NB4 (cell line): ENCODE measurements around the gene MRPL21.

Experiments used
- DNase-seq: peaks from one replicate; pipeline ENCODE4 v3.0.0; 2010; ENCODE audit warnings: low read depth
- H3K4me3 ChIP-seq: one replicate; pipeline ENCODE4 v1.5.1; 2011; ENCODE audit warnings: mild to moderate bottlenecking, low read depth, low read length, moderate library complexity
- MYC ChIP-seq: IDR thresholded peaks from 2 replicates; pipeline ENCODE4 v1.6.1; 2011; ENCODE audit warnings: low read depth, low read length
- POLR2A ChIP-seq: IDR thresholded peaks from 2 replicates; pipeline ENCODE4 v1.6.1; 2011; ENCODE audit warnings: mild to moderate bottlenecking; ENCODE audit not compliant: insufficient read length; ENCODE audit errors: extremely low read depth
- TF ChIP-seq, protein P1 (sequence below): IDR thresholded peaks from one replicate; pipeline ENCODE4 v1.5.1; 2012; ENCODE audit warnings: low read depth, low read length
- TF ChIP-seq, protein P2 (sequence below): IDR thresholded peaks from 2 replicates; pipeline ENCODE4 v1.6.1; 2011; ENCODE audit warnings: low read depth, low read length

Gene MRPL21

DNA sequence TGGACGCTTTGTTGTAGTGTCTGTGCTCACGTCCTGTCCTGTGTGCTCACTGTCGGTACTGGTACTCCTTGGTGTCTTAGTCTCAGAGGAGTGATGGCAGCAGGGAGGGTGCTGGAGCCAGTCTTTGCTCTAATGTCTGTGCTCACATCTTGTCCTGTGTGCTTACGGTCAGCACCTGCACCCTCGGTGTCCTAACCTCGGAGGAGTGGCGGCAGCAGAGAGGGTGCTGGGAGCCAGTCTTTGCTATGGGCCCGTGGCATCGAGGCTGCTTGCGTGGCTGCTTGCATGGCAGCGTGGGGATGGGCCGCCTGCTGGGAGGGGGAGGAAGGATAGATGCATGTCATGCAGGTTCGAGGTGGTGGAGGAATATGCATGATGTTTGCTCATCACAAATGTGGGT, 12.8 kb upstream of the MRPL21 start:
- no peak for TF ChIP-seq POLR2A
- TF ChIP-seq, protein P1, sequence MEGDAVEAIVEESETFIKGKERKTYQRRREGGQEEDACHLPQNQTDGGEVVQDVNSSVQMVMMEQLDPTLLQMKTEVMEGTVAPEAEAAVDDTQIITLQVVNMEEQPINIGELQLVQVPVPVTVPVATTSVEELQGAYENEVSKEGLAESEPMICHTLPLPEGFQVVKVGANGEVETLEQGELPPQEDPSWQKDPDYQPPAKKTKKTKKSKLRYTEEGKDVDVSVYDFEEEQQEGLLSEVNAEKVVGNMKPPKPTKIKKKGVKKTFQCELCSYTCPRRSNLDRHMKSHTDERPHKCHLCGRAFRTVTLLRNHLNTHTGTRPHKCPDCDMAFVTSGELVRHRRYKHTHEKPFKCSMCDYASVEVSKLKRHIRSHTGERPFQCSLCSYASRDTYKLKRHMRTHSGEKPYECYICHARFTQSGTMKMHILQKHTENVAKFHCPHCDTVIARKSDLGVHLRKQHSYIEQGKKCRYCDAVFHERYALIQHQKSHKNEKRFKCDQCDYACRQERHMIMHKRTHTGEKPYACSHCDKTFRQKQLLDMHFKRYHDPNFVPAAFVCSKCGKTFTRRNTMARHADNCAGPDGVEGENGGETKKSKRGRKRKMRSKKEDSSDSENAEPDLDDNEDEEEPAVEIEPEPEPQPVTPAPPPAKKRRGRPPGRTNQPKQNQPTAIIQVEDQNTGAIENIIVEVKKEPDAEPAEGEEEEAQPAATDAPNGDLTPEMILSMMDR = no peak
- TF ChIP-seq MYC = no peak
- TF ChIP-seq, protein P2, sequence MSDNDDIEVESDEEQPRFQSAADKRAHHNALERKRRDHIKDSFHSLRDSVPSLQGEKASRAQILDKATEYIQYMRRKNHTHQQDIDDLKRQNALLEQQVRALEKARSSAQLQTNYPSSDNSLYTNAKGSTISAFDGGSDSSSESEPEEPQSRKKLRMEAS = no peak
- DNase-seq = no peak
- no peak overlapping the region for H3K4me3 ChIP-seq

DNA sequence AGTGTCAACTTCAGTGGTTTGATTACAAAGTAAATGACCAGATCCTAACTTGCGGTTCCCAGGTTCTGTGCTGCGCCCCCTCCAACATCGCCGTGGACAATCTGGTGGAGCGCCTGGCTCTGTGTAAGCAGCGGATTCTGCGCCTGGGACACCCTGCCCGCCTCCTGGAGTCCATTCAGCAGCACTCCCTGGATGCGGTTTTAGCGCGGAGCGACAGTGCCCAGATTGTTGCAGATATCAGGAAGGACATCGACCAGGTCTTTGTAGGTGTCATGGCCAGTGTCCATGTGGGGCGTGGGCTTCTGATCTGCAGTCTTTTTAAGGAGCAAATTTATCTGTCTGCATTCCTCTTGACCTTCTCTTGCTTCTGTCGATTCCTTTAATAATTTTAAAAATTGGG, 11.1 kb upstream of the MRPL21 start:
- H3K4me3 ChIP-seq = no peak overlapping the region
- no peak for DNase-seq
- TF ChIP-seq MYC (no peak), POLR2A (no peak)
- TF ChIP-seq, protein P2 = no peak
- TF ChIP-seq, protein P1 = no peak

DNA sequence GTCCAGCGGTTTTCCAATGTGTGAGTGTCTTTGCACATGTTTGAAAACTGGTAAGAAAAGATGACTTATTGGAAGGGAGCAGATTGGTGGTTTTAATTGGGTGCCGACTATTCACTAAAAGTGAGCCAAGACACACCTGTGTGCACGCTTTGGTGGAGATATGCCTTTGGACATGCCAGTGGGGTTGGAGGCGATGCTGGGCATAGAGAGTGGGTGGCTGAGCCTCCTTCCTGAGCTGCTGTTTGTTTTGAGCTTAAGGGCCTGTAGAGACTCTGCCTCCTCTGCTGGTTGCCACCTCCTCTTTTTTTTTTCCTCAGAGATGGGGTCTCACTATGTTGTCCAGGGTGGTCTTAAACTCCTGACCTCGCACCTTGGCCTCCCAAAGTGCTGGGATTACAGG, 9.6 kb upstream of the MRPL21 start:
- TF ChIP-seq MYC (no peak), POLR2A (no peak)
- TF ChIP-seq, protein P1 = no peak
- TF ChIP-seq, protein P2 = no peak
- no peak overlapping the region for H3K4me3 ChIP-seq
- no peak for DNase-seq

DNA sequence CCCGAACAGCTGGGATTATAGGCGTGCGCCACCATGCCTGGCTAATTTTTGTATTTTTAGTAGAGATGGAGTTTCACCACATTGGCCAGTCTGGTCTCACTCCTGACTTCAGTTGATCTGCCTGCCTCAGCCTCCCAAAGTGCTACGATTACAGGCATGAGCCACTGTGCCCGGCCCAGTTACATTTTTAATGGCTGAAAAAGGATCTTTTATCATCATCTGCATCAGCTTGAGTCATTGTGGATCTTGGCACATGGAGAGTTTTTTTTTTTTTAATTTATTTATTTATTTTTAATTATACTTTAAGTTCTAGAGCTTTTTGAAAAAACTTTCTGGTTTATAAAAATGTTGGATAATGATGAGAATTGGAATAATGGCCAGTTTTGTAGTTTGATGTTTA, 8.6 kb upstream of the MRPL21 start:
- H3K4me3 ChIP-seq = no peak overlapping the region
- no peak for DNase-seq
- TF ChIP-seq, protein P1 = no peak
- TF ChIP-seq MYC (no peak), POLR2A (no peak)

DNA sequence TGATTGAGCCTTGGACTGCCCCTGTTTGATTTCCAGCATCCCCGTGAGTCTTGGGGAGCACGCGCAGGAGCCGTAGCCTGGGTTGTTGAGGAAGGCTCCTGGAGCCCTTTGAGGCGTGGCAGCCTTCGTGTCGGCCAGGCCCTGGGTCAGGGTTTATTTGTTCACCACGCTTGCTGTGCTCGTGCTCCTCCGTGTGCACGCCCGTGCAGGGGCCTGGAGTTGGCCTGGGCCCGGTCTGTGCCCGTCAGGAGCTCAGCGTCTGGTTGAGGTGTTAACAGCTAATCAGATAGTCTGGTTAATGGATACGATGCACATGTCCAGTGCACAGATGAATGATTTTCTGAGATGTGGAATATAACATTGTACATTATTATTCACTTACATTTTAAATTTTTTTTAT, 8.1 kb upstream of the MRPL21 start:
- DNase-seq = no peak
- no peak overlapping the region for H3K4me3 ChIP-seq
- no peak for TF ChIP-seq POLR2A

DNA sequence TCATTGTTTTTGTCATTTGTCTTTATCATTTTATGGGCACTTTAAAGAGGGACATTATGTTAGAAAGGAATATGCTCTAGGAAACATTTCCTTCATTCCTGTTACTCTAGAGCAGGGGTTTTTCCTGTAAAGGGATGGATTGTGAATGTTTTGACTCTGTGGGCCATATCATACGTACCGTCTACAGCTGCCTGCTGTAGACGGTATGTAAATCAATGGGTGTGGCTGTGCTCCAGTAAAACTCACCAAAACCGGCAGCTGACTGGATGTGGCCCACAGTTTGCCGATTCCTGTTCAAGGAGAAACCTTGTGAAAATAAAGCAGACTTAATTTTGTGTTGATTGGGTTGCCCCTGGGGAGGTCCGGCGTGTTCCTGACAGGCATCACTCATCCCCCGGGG, 7.3 kb upstream of the MRPL21 start:
- TF ChIP-seq, protein P2 = no peak
- TF ChIP-seq POLR2A = no peak
- TF ChIP-seq, protein P1 = no peak
- TF ChIP-seq MYC = no peak
- no peak for DNase-seq

More for the DNA sequence above, 7.3 kb upstream of the MRPL21 start:
- H3K4me3 ChIP-seq = no peak overlapping the region
